Spleen (tissue), 7 donors: ENCODE data around the gene NPTX1.

Experiments
- POLR2A ChIP-seq, 3 donors: fragments of 450-650 bp; IDR thresholded peaks; one replicate each; pipeline ENCODE4 v1.5.1; 2017; ENCODE audit warnings: antibody characterized with exemption in 3 of 3, mild to moderate bottlenecking in 1 of 3
- TF ChIP-seq, protein P1 (sequence below), 11 experiments: fragments of 200-600 bp in 7 of 11; fragments of 450-650 bp in 4 of 11; sonication (generic) in 4 of 11; IDR thresholded peaks in 8 of 11; conservative IDR thresholded peaks in 3 of 11; 1 replicate in 7 of 11; 2 replicates in 4 of 11; pipeline versions ENCODE4 v1.4.0 to v1.8.0; 2016 to 2021; ENCODE audit warnings: antibody characterized with exemption in 11 of 11, inconsistent platforms in 4 of 11, mild to moderate bottlenecking in 1 of 11
- donor health status: DM: no; HTN: no; CAD: no; lungs with moderate emphysema.
- donor health status: DM: no; HTN: no; CAD: no.
- donor health status: DM: no; HTN: no; CAD: no.

DNA sequence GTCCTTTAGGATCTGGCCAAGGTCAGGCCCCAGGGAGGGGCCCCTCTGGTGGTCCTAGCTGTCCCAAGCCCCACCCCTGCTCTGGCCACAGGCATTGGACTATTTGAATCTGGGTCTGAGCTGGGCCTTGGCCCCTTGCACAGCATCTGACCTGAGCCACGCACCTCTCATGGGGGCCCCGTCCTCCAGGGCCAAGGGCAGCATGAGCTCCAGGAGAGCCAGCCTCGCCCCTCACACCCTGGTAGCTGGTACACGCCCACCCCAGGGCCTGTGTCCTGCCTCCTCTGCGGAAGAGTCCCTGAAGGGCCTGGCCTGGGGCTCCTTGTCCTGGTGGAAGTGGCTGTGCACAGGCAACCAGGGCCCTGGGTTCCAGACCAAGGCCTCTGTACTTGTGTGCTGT is 37.6 kb downstream of the NPTX1 start:
- TF ChIP-seq, protein P1, sequence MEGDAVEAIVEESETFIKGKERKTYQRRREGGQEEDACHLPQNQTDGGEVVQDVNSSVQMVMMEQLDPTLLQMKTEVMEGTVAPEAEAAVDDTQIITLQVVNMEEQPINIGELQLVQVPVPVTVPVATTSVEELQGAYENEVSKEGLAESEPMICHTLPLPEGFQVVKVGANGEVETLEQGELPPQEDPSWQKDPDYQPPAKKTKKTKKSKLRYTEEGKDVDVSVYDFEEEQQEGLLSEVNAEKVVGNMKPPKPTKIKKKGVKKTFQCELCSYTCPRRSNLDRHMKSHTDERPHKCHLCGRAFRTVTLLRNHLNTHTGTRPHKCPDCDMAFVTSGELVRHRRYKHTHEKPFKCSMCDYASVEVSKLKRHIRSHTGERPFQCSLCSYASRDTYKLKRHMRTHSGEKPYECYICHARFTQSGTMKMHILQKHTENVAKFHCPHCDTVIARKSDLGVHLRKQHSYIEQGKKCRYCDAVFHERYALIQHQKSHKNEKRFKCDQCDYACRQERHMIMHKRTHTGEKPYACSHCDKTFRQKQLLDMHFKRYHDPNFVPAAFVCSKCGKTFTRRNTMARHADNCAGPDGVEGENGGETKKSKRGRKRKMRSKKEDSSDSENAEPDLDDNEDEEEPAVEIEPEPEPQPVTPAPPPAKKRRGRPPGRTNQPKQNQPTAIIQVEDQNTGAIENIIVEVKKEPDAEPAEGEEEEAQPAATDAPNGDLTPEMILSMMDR (IDR thresholded peaks at IDR 0.05 in 8 of 11, conservative IDR thresholded peaks at IDR 0.05 in 3 of 11): no peak
- TF ChIP-seq POLR2A (IDR thresholded peaks at IDR 0.05): no peak
